CD14-positive monocyte (primary cell): ENCODE measurements around the gene SGO2. TPM values are rescaled to one million over a fixed set of nuclear protein-coding genes. Genes with fewer than 3 reads are reported as not detected.

Experiments used
- DNase-seq, 3 donors: peaks; one replicate each; pipeline ENCODE4 v3.0.0-alpha.2; 2011 to 2022
- H2AFZ ChIP-seq: 2 replicates; pipeline ENCODE4 v1.6.0; 2012; ENCODE audit warnings: mild to moderate bottlenecking, low read depth, low read length, inconsistent platforms; ENCODE audit not compliant: insufficient read depth, poor library complexity, severe bottlenecking
- H3K27ac ChIP-seq, 2 donors: 1 replicate in 1 of 2; 2 replicates in 1 of 2; pipeline ENCODE4 v1.5.1; 2012 to 2013; ENCODE audit warnings: low read length in 2 of 2, control low read depth in 1 of 2, inconsistent platforms in 1 of 2, low read depth in 1 of 2, mild to moderate bottlenecking in 1 of 2
- H3K27me3 ChIP-seq, 2 donors: one replicate each; pipeline versions ENCODE4 v1.6.0 to v1.6.1; 2011 to 2013; ENCODE audit warnings: low read length in 2 of 2; ENCODE audit not compliant: control insufficient read depth in 2 of 2, insufficient read depth in 2 of 2
- H3K36me3 ChIP-seq, 2 donors: replicated peaks in 1 of 2; 1 replicate in 1 of 2; 2 replicates in 1 of 2; pipeline versions ENCODE4 v1.5.1 to v1.6.1; 2012 to 2013; ENCODE audit warnings: low read length in 2 of 2, control low read depth in 1 of 2, inconsistent platforms in 1 of 2, mild to moderate bottlenecking in 1 of 2; ENCODE audit not compliant: insufficient read depth in 2 of 2, control insufficient read depth in 1 of 2
- H3K4me1 ChIP-seq, 2 donors: 1 replicate in 1 of 2; 2 replicates in 1 of 2; pipeline versions ENCODE4 v1.5.1 to v1.6.1; 2012 to 2013; ENCODE audit warnings: low read length in 2 of 2, control low read depth in 1 of 2, inconsistent platforms in 1 of 2, mild to moderate bottlenecking in 1 of 2, moderate library complexity in 1 of 2; ENCODE audit not compliant: insufficient read depth in 2 of 2, control insufficient read depth in 1 of 2
- H3K4me2 ChIP-seq: replicated peaks from 2 replicates; pipeline ENCODE3; 2012; ENCODE audit warnings: low read length, moderate library complexity, mild to moderate bottlenecking; ENCODE audit not compliant: poor library complexity, severe bottlenecking; ENCODE audit errors: extremely low read depth
- H3K4me3 ChIP-seq, 3 experiments: fragments of 200-600 bp in 1 of 3; sonication (generic) in 1 of 3; replicated peaks in 1 of 3; 1 replicate in 2 of 3; 2 replicates in 1 of 3; pipeline ENCODE4 v1.5.1; 2011 to 2013; ENCODE audit warnings: low read length in 3 of 3, mild to moderate bottlenecking in 3 of 3, control low read depth in 2 of 3, low read depth in 2 of 3, inconsistent platforms in 1 of 3, moderate library complexity in 1 of 3
- H3K79me2 ChIP-seq: 2 replicates; pipeline ENCODE4 v1.6.0; 2012; ENCODE audit warnings: mild to moderate bottlenecking, control low read depth, inconsistent platforms, low read length, moderate library complexity; ENCODE audit not compliant: insufficient read depth
- H3K9ac ChIP-seq: 2 replicates; pipeline ENCODE4 v1.6.0; 2017; ENCODE audit warnings: low read length, mild to moderate bottlenecking; ENCODE audit not compliant: insufficient read depth, poor library complexity, severe bottlenecking
- H3K9me3 ChIP-seq, 2 donors: replicated peaks in 1 of 2; 1 replicate in 1 of 2; 2 replicates in 1 of 2; pipeline versions ENCODE4 v1.5.1 to v1.6.1; 2012 to 2013; ENCODE audit warnings: low read length in 2 of 2, control low read depth in 1 of 2; ENCODE audit not compliant: control insufficient read depth in 1 of 2, insufficient read depth in 1 of 2
- H4K20me1 ChIP-seq: 2 replicates; pipeline ENCODE4 v1.6.0; 2012; ENCODE audit warnings: mild to moderate bottlenecking, low read length, control low read depth, moderate library complexity; ENCODE audit not compliant: insufficient read depth
- H3K27ac Mint-ChIP-seq, 7 donors: one replicate each; pipeline ENCODE4 v1.8.0; 2020; ENCODE audit warnings: mild to moderate bottlenecking in 7 of 7, mixed read lengths in 7 of 7, moderate library complexity in 6 of 7, inconsistent platforms in 2 of 7
- H3K27me3 Mint-ChIP-seq, 3 donors: one replicate each; pipeline ENCODE4 v1.8.0; 2021 to 2022; ENCODE audit warnings: low read depth in 3 of 3, mild to moderate bottlenecking in 3 of 3, mixed read lengths in 3 of 3, moderate library complexity in 3 of 3, inconsistent platforms in 1 of 3
- H3K36me3 Mint-ChIP-seq, 2 donors: one replicate each; pipeline ENCODE4 v1.8.0; 2020; ENCODE audit warnings: mixed read lengths in 2 of 2, inconsistent platforms in 1 of 2, mild to moderate bottlenecking in 1 of 2
- H3K4me1 Mint-ChIP-seq: one replicate; pipeline ENCODE4 v1.8.0; 2020; ENCODE audit warnings: mild to moderate bottlenecking, mixed read lengths
- H3K4me3 Mint-ChIP-seq, 2 donors: one replicate each; pipeline ENCODE4 v1.8.0; 2020; ENCODE audit warnings: mild to moderate bottlenecking in 2 of 2, mixed read lengths in 2 of 2, moderate library complexity in 1 of 2
- H3K9me3 Mint-ChIP-seq, 7 donors: one replicate each; pipeline ENCODE4 v1.8.0; 2020 to 2022; ENCODE audit warnings: mixed read lengths in 7 of 7, mild to moderate bottlenecking in 6 of 7, moderate library complexity in 6 of 7, inconsistent platforms in 2 of 7
- WGBS: methylation state at CpG from one replicate; pipeline ENCODE4 v1.1.5; 2013; ENCODE audit warnings: missing lambda C conversion rate; ENCODE audit not compliant: insufficient coverage; 5-methylcytosine and 5-hydroxymethylcytosine counted together
- intact Hi-C, 2 donors: fragments of 100-400 bp; cut with micrococcal nuclease; formaldehyde crosslinking; loops; one replicate each; pipeline versions ENCODE4 v1.15.0 to v1.15.1; 2023
- polyA plus RNA-seq, 3 donors: library from polyadenylated mRNA; depleted of rRNA in 1 of 3; unstranded in 2 of 3; stranded (reverse) in 1 of 3; fragments of 300-500 nt in 2 of 3; fragments of >200 nt in 1 of 3; fragmentation: Illumina TruSeq in 2 of 3; gene quantifications; 1 replicate in 2 of 3; 2 replicates in 1 of 3; pipeline ENCODE4 v1.2.3, GENCODE V29; 2012 to 2021
- TF ChIP-seq, protein P1 (sequence below): fragments of 200-600 bp; IDR thresholded peaks from one replicate; pipeline ENCODE4 v1.8.0; 2022; ENCODE audit warnings: antibody characterized with exemption, mild to moderate bottlenecking

The SGO2 gene
- polyA plus RNA-seq, 3 donors, result 0.49 to 1.5 (median 1.4) TPM

DNA sequence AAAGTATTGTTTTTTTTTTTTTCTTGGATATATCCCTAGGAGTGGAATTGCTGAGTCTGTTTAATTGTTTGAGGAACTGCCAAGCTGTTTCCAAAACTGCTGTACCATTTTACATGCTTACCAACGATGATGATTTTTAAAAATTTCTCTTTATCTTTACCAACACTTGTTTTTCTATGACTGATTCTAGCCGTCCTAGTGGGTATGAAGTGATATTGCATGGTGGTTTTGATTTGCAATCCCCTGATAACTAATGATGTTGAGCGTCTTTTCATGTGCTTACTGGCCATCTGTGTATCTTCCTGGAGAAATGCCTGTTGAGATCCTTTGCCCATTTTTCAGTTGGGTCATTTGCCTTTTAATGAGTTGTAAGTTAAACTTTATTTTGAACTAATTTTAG, 51.0 kb downstream of the SGO2 start:
- H3K36me3 ChIP-seq, result peaks cover 14 to 52% of the 10 kb centered on the region in 2 donors

DNA sequence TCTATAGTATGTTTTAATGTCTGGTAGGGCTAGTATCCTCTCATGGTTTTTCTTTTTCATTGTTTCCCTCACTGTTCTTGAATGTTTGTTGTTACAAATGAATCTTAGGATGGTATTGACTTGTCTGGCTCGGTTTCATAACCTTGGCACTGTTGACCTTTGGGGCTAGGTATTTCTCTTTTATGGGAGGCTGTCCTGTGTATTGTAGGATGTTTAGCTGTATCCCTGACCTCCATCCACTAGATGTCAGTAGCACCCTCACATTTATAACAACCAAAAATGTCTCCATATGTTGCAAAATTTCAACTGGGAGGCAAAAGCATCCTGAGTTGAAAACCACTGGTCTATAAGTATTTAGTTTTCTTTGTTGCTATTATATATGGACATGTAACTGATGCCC, 52.8 kb downstream of the SGO2 start:
- Histone ChIP-seq H3K4me3 (no peak overlapping the region), H3K9ac (no peak overlapping the region), H3K79me2 (no peaks in the 10 kb centered on the region), H3K9me3 (no peaks in the 10 kb centered on the region), H2AFZ (no peak overlapping the region), H3K4me2 (no peak overlapping the region), H3K27me3 (no peaks in the 10 kb centered on the region), H3K36me3 (peaks cover 6 to 35% of the 10 kb centered on the region in 2 donors), H4K20me1 (no peaks in the 10 kb centered on the region), H3K4me1 (no peaks in the 10 kb centered on the region), H3K27ac (no peak overlapping the region)
- Mint-ChIP-seq H3K9me3 (no peaks in the 10 kb centered on the region), H3K4me1 (no peaks in the 10 kb centered on the region), H3K27me3 (no peaks in the 10 kb centered on the region), H3K4me3 (no peak overlapping the region), H3K36me3 (peaks cover 33 to 55% of the 10 kb centered on the region in 2 donors), H3K27ac (no peak overlapping the region)
- TF ChIP-seq, protein P1, sequence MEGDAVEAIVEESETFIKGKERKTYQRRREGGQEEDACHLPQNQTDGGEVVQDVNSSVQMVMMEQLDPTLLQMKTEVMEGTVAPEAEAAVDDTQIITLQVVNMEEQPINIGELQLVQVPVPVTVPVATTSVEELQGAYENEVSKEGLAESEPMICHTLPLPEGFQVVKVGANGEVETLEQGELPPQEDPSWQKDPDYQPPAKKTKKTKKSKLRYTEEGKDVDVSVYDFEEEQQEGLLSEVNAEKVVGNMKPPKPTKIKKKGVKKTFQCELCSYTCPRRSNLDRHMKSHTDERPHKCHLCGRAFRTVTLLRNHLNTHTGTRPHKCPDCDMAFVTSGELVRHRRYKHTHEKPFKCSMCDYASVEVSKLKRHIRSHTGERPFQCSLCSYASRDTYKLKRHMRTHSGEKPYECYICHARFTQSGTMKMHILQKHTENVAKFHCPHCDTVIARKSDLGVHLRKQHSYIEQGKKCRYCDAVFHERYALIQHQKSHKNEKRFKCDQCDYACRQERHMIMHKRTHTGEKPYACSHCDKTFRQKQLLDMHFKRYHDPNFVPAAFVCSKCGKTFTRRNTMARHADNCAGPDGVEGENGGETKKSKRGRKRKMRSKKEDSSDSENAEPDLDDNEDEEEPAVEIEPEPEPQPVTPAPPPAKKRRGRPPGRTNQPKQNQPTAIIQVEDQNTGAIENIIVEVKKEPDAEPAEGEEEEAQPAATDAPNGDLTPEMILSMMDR, result peak; percentile 57
- intact Hi-C loops, result loop anchor here (5.0 kb wide), 1 partner anchor 124 kb away; no protein-coding TSS in a partner anchor
- peak; percentile 30 to 41 (median 38) for DNase-seq
- WGBS, result no CpG with 5 or more reads among the region's 1 CpG

More for the DNA sequence above, 51.0 kb downstream of the SGO2 start:
- Histone ChIP-seq H3K9me3 (no peaks in the 10 kb centered on the region), H3K27ac (no peak overlapping the region), H3K27me3 (no peaks in the 10 kb centered on the region), H3K4me1 (no peaks in the 10 kb centered on the region), H4K20me1 (no peaks in the 10 kb centered on the region), H3K4me3 (no peak overlapping the region), H3K4me2 (no peak overlapping the region), H3K9ac (no peak overlapping the region), H3K79me2 (no peaks in the 10 kb centered on the region), H2AFZ (no peak overlapping the region)
- Mint-ChIP-seq H3K27ac (no peak overlapping the region), H3K4me3 (no peak overlapping the region), H3K36me3 (peaks cover 41 to 62% of the 10 kb centered on the region in 2 donors), H3K9me3 (no peaks in the 10 kb centered on the region), H3K4me1 (no peaks in the 10 kb centered on the region), H3K27me3 (no peaks in the 10 kb centered on the region)
- TF ChIP-seq, protein P1, result no peak
- DNase-seq, result no peak
- intact Hi-C loops, result loop anchor here (5.0 kb wide), 1 partner anchor 125 kb away; no protein-coding TSS in a partner anchor
- WGBS, result no CpG with 5 or more reads among the region's 3 CpGs
